Stimulated activated CD4-positive, alpha-beta T cell treated with anti-CD3 and anti-CD28 coated beads, Interleukin-12 subunit alpha, Interleukin-12 subunit beta, amount 100 ng/mL, for 48 hours (primary cell): ENCODE results near the gene NKD2.
"Not testable (repeated sequence)": the region's sequence is repeated elsewhere in the genome, so short reads cannot be mapped to it uniquely, and the experiment has no call there.

Source experiments
- DNase-seq, 3 donors: peaks; one replicate each; pipeline ENCODE4 v3.0.0-alpha.2; 2020; ENCODE audit warnings: low read depth in 2 of 3, low spot score in 1 of 3

The NKD2 gene

GRCh38 chr5:1056611-1057484 lies 48.2 kb downstream of the NKD2 start:
- no peak for DNase-seq

DNA sequence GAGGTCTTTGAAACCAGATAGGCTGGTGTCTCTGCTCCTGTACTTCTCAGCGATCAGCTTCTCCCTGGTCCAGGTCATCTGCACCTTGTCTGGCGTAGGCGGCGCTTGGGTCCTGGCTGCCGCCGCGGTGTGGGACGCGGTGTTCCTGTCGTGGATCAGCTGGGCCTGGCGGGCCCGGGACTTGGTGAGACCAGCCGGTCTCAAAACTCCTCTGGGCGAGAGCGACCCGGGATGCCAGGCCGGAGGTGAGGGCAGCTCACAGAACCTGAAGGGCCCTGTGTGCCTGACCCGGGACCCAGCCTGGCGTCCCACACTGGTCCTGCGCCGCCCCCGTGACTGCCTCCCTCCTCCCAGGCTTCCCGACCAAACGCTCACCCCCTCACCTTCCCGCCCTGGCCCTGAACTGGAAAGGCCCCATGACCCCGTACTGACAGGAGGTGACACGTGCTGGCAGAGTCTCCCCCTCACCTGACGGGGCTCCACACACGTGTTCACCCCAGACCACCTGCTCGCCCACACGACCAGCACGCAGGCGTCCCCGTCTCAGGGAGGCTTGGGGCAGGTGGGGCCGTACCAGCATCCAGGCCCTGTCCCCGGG lies 49.0 kb downstream of the NKD2 start:
- no peak for DNase-seq

DNA sequence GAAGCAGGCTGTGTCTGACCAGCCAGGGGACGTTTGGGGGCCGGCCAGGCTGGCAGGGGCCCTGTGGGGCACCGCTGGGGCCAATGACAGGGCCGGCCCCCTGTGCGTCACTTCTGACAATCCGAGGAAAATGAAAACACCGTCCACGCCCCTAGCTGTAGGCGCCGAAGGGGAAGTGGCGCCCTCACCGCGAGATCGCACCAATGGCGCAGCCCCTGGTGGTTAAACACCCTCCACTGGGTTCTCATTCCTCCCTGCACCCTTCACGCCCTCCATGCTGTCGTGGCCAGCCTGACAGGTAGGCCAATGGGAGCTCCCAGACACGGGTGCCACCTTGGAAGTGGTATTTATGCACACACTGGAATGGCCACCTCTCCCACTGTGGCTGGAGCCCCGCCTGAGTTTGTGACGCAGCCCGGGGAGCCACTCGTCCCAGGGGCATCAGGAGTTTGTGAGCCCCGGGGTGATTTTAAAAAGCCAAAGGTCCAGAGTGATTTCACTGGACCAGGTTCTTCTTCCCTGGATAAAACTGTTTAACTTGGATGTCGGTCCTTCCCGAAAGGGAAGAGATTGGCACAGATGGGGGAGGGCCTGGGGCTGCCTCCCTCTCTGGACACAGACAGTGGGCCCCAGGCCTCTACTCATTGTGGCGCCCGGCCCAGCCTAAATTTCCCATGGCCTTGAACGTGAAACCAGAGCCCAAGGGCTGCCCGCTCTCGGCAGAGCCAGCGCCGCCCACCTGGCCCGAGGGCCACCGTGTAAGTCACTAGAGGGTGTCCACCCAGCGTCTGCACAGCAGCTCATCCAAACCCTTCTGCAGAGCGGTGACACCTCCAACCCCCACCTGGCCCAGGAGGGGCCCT lies 49.7 kb downstream of the NKD2 start:
- no peak for DNase-seq

GRCh38 chr5:1058988-1059883 lies 50.6 kb downstream of the NKD2 start:
- DNase-seq, result no peak

DNA sequence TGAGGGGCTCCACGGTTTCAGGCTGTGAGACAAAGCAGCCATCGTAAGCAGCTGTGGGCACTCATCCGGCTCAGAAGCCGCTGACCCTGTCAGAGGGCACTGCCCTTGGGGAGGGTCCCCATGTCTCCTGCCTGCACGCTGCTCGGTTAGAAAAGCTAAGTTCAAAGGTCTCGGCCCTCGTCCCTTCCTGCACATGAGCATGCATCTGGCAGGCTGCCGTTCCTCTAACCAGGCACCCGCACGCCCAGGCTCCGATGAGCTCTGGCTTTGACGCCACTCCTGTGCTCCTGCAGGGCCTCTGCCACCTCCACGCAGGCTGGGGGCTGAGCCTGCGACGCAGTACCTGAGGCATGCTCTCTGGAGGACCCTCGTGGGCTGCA lies 51.3 kb downstream of the NKD2 start:
- DNase-seq, result no peak

DNA sequence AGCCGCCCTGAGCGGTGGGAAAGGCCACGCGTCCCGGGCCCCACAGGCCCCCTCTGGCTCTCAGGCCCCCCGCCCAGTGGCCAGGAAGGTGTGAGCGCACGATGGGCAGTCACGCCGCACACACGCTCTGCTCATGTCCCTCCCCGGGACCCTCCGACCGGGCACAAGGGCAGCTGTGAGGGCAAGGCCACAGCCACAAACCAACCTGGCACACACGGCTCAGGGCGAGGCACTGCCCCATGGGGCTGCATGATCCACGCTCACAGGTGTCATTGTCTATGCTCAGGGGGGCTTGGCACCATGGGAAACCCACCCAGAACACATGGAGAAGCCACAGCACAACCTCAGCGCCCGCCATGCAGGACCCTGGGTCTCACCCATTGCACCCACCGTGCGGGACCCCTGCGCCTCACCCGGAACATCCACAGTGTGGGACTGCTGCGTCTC lies 52.0 kb downstream of the NKD2 start:
- no peak for DNase-seq

GRCh38 chr5:1061292-1061691 lies 52.7 kb downstream of the NKD2 start:
- DNase-seq, result not testable (repeated sequence)

DNA sequence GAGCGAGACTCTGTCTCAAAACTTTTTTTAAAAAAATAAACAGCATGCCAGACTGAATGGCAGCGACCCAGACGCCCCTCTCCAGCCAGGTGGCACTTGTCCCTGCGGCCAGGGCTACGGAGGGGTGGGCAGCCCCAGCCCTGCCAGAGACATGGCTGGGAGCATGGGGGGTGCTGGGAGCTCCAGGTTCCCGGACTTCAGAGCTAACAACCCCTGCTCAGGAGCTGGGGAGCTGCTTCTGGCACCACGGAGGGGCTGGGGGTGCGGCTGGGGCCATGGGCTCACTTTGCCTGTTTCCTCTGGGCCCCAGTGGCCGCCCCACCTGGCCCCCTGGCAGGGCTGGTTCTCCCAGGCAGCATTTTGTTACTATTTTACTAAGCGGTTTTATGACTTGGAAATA lies 53.3 kb downstream of the NKD2 start:
- DNase-seq, result no peak

DNA sequence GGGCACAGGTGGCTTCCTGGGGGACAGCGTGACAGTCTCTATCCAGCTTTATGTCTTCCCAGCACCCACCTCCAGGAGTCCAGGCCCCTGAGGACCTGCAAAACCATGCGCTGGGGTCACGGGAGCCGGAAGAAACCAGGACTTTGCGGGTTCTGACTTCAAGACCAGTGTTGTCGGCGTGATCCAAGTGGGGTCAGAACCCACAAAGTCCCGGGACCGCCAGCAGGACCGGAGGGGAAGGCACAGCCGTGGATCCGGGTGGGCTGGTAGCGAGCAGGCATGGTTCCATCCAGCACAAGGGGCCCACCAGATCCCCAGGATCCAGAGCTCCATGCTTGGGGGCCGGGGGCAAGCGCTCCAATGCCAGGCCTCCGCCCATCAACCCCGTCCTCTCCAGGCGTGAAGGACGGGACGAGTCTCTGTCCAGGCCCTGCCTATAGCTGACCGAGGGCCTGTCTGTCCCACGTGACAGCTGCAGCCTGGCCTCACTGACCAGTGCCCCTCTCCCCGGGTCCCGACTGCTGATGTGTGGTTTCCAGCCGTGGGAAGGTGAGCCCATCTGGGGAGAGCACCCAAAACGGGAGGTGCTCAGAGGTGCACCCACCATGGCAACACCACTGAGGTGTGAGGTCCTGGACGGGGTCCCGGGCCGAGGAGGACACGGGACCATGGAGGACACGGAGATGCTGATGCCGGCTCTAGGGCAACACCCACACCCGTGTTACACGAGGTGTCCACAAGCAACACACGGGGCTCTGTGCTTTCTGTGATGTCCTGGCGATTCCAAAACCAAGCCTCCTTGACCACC lies 54.4 kb downstream of the NKD2 start:
- no peak for DNase-seq

GRCh38 chr5:1063661-1064382 lies 55.2 kb downstream of the NKD2 start:
- no peak for DNase-seq

GRCh38 chr5:1064383-1065142 lies 56.0 kb downstream of the NKD2 start:
- no peak for DNase-seq

- DNase-seq, result no peak
Observed at GRCh38 chr5:1065143-1065750, 56.6 kb downstream of the NKD2 start.

- DNase-seq, result no peak
Observed at GRCh38 chr5:1065891-1066650, 57.5 kb downstream of the NKD2 start.

DNA sequence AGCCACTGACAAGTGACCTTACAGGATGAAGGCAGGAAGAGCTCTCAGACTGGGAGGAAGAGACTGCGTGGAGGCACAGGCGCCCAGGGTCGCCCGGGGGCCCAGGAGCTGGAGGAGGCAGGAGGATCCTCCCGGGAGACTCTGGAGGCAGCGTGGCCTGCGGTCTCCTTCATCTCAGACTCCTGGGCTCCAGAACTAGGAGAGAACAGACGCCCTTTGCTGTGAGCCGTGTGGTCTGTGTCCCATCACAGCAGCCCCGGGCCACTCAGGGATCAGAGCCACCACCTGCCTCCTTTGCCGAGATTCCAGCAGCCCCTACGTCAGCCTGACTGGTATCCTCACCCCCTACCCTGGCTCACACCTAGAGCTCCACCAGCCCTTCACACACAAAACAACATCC lies 58.1 kb downstream of the NKD2 start:
- DNase-seq, result no peak

DNA sequence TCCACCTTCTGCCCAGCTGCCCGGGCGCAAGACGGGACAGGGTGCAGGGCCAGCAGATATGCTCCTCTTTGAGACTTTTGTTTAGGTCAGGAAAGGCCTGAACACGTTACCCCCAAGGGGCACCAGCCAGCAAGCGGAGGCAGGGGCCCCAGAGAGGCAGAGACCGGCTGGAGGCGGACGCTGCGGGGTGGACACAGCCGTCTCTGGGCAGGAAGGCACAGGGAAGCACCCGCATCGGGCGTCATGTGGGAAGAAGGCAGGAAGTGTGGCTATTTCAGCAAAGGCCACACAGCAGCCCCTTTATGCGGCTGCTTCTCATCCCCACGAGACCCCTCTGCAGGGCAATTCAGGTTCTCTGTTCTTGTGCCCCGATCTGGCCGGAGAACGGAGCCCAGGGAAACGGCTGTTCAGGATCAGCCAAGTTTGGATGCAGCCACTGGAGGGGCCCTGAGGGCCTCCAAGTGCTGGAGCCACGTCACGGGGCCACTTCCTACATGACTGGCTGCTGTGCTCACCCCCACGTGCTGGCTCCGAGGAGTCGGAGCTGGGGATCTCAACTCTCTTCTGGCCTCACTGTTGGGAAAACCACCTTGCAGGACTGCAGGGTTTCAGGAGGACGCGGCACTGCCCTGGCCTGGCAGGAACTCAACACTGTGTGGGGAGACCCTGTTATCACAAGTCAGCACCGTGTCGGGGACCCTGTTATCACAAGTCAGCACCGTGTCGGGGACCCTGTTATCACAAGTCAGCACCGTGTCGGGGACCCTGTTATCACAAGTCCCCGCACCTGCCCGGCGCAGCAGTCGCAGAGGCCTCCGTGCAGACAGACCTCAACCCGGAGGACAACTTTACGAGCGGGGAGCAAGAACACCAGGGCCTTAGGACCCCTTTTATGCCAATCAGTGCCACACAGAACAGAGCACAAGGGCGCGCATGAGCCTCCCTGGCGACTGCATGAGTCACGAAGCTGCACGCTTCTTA lies 58.8 kb downstream of the NKD2 start:
- no peak for DNase-seq

- no peak for DNase-seq
Observed at GRCh38 chr5:1068204-1068894, 59.7 kb downstream of the NKD2 start.
